ENCODE results near the gene MEMO1.
"Not testable (repeated sequence)": the region's sequence is repeated elsewhere in the genome, so short reads cannot be mapped to it uniquely, and the experiment has no call there.

Gene MEMO1

DNA sequence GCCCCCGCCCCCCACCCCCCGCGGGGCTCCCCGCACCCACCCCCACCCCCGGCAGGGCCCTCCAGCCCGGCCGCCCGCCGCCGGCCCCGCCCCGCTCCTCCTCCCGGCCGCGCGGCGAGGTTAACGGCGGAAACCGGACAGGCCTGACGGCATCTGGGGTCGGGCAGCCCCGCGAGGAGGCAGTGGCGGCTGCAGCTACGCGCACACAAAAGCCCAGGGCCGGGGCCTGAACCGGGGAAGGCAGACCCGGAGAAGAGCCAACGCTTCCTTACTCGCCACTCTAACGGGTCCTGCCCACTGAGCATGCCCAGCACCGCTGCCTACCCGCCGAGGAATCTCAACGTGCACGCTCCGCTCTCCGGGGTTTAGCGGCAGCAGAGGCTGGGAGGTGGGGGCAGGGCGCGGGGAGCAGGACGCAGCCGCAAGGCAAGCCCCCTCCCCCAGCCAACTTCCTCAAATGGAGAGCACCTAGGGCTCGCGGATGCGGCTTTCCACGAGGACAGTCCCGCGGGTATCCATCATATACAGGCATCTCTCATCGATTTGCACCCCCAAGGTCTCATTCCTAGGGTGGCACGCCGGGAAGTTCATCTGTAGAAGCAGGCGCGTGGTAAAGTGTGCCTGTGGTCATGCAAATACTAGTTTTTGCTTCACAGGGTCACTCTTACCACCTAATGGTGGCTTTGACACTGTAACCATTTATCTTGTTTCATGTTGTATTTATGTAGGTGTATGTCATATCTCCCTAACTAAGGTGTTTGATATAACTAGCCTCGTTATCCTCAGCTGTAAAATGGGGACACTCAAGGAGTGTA lies at the start of gene MEMO1:
Gene MEMO1, minus strand, starts transcription at position 339 of the 815 bp plus-strand sequence. CDS start 761 bp downstream, outside the sequence.
- peak; percentile 94 for DNase-seq

GRCh38 chr2:32060266-32060665 lies 49.5 kb upstream of the MEMO1 start:
- no peak for DNase-seq

DNA sequence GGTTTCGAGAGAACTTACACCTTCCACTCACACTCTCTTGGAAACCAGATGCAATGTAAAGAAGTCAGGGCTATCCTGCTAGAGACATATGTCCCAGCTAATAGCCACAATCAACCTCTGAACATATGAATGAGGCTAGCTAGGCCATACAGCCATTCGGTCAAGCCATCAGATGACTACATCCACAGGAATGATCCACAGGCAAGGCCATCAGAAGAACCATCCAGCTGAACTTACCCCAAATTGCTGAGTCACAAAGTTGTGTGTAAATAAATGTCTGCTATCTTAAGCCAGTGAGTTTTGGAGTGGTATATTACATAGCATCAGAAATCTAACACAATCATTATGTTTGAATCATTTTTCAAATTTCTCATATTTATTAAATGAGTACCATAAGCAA lies 47.3 kb upstream of the MEMO1 start:
- DNase-seq = no peak

GRCh38 chr2:32054583-32054982 lies 43.8 kb upstream of the MEMO1 start:
- DNase-seq = not testable (repeated sequence)

GRCh38 chr2:32051836-32052439 lies 41.1 kb upstream of the MEMO1 start:
- DNase-seq = no peak

DNA sequence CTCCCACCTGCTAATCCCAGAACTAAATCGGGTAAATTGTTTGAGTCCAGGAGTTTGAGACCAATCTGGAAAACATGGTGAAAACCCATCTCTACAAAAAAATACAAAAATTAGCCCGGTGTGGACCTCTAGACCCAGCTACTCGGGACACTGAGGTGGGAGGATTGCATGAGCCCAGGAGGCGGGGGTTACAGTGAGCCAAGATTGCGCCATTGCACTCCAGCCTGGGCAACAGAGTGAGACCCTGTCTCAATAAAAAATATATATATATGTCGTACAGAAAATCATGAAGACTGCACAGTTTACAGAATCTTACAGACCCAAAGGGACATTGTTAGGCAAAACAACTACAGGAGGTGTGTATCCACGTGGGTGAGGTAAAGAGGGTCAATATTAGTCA lies 32.8 kb upstream of the MEMO1 start:
- DNase-seq = no peak

- peak; percentile 91 for DNase-seq
Observed at GRCh38 chr2:32039447-32040219, 28.8 kb upstream of the MEMO1 start, which contains the start of gene DPY30. Gene DPY30 (minus strand): TSS chr2:32039805. CDS start chr2:32039456, 349 bp downstream.

DNA sequence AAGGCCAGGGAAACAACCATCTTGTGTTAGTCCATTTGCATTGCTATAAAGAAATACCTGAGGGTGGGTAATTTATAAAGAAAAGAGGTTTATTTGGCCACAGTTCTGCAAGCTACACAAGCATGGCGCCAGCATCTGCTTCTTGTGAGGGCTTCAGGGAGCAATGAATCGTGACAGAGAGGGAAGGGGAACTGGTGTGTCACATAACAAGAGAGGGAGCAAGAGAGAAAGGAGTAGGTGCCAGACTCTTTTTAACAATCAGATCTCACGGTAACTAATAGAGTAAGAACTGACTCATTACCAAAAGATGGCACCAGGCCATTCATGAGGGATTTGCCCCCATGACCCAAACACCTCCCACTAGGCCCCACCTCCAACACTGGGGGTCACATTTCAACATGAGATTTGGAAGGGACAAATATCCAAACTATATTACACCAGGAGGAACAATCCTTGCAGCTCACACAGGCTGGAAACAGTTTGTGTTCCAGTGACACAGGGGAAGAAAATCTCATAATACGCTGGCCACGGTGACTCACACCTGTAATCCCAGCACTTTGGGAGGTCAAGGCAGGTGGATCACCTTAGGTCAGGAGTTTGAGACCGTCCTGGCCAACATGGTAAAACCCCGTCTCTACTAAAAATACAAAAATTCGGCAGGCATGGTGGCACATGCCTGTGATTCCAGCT lies 23.5 kb upstream of the MEMO1 start:
- DNase-seq = peak; percentile 16

GRCh38 chr2:32018789-32019482 lies 8.1 kb upstream of the MEMO1 start:
- not testable (repeated sequence) for DNase-seq

DNA sequence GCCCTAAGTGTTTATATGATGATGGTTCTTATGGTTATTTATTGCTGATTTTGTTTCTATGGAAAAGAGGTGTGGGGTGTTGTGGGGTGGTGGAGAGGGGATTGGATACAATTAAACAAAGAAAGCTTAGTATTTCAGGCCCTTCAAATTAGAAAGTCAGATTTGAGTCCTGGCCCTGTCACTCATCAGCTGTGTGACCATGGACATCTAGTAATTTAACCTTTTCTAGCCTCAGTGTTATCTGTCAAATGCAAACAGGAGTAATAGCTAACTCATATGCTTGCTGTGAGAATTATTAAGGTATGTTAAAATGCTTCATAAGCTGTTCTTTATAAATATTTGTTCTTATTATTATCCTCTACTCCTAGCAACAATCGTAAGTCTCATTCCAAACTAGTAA lies 2.1 kb upstream of the MEMO1 start:
- DNase-seq = no peak

GRCh38 chr2:32011485-32011960 lies 715 bp upstream of the MEMO1 start:
- DNase-seq = peak; percentile 72

DNA sequence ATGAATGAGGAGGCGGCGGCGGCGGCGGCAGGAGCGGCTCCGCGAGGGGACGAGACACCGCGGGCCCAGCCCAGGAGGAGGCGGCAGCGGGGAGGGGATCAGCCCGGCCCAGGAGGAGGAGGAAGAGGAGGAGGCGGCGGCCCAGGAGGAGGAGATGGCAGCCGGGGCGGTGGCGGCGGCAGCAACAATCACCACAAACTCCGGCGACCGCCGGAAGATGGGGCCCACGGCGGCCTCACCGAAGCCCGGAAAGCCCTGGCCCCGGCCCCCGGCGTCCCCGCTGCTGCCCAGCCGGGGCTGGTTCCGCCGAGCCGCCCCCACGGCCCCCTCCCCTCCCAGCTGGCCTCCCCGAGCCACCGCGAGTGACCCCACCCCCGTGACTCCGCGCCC lies 533 bp downstream of the MEMO1 start:
- DNase-seq = peak; percentile 44

DNA sequence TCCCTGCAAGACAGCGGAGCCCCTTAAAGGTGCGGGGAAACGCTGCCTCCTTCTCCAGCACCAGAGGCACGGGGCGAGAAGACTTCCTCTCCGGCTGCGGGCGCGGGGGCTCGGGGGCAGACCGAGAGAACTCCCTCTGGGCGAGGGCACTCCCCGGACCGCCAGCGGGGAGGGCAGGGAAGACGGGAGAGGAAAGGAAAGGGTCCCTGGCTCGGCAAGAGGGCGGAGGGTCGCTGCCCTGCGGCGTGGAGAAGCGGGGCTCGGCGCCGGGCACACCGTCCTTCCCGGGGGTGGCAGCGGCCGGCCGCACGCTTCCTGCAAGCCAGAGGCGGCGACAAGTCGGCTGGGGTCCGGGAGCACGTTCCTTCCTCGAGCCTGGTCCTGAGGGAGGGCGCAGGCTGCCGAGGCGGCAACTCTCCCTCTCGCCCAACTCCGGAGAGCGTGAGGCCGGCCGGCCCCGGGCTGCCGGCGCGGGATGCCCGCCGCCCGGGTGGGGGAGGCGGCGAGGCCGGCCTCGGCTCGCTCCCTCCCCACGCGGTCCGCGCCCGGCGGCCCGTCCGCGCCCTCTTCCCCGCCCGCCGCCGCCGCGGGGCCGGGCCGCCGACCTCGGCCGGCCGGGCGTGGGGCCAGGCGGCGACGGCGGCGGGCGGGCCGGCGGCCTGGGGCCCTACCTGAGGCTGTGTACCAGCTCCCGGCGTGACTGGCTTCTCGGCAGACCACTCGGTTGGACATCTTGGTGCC lies 1.1 kb downstream of the MEMO1 start:
- DNase-seq = no peak

DNA sequence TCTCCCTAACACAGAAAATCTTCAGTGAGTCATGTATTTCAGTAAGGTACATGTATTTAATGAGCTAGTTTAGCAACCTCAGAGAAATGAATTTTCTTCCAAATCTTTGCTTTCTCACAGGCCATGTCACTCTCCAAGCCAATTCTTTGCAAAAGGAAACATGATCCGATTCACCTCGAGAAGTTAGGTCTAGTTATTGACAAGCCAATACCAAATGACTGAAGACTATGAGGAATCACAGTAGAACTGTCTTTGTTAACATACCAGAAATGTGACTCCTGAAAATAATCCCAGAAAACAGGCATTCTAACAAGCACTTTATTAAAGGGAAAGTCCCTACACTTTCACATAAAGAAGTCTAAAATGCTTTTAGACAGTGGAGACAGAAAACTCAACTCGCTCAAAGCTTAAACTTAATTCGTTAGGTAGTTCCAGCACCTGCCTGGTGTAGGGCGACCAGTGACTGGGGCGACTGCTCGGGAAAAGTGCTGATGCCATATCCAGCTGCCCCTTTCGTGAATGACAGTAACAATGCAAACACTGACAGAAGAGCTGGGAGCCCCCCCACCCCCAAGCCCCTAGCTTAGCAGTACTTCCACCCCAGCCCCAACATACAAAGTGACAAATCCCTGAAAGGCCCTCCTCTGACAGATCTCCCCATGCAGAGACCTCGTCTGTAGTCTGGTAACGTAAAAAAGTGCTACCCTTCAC lies 1.8 kb downstream of the MEMO1 start:
- no peak for DNase-seq

DNA sequence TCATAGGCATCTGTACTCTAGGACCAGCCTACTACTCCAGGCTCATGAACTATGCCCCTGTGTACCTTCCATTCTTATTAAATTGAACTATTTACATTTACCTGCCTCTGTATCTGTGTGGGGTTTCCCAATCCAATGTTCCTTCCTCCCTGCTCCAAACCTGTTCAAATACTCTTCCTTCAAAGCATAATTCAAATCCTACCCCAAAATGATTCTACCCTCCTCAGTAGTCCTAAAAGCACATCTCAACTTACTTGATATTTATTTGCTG lies 3.8 kb downstream of the MEMO1 start:
- no peak for DNase-seq

DNA sequence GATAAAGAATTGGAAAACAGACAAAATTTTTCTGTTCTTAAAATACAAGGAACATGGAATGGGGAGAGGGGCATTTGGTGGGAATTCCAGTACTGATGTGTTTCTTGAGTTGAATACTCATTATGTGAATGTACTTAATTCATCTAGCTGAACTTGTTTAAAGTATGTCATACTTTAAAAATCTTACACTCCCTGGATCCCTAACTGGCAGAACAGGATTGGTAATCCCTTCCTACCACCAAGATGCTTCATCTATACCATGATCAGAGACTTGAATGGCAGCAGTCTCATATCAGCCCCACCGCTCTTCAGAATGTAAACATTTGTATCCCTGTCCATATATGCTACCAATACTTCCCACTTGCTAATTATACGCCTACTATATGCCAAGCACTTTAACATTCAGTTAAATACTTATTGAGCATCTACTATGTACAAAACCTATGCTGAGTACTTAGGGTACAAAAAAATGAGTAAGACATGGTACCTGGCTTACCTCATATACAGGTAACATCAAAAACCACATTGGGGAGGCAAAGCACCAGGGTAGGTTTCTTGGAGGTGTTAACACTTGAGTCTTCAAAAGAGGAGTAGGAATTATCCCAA lies 5.3 kb downstream of the MEMO1 start:
- DNase-seq = no peak

DNA sequence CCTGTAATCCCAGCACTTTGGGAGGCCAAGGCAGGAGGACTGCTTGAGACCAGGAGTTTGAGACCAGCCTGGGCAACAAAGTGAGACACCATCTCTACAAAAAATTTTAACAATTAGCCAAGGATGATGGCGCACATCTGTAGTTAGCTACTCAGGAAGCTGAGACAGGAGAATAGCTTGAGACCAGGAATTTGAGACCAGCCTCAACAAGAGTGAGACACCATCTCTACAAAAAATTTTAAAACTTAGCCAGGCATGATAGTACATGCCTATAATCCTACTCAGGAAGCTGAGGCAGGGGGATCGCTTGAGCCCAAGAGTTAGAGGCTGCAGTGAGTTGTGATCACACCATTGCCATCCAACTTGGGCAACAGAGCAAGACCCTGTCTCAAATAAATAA lies 7.0 kb downstream of the MEMO1 start:
- DNase-seq = no peak

DNA sequence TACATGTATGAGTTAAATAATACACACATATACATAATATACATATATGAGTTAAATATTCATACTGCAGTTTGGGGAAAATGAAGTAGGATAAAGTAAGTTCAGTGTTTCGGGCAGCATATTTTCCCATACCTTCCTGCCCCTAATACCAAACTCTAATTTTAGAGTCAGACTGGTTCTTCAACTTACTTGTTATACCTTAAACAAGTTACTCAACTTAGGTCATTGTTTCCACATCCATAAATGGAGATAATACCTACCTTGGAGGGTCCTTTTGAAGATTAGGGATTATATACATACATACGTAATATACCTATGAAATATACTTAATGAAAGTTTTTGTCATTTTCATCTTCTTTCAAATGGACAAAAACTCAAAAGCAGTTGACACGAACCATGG lies 8.4 kb downstream of the MEMO1 start:
- DNase-seq = no peak

DNA sequence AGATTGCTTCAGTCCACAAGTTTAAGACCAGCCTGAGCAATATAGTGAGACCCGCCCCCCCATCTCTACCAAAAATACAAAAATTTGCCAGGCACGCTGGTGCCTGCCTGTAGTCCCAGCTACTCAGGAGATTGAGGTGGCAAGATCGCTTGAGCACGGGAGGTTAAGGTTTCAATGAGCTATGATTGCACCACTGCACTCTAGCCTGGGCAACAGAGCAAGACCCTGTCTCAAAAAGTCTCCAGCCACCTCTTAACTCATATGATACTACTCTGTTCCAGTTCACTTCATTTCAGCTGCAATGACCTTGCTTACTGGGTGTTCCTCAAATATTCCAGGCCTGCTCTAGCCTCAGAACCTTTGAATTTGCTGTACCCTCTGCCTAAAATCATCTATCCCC lies 11.4 kb downstream of the MEMO1 start:
- no peak for DNase-seq

GRCh38 chr2:31998731-31999383 lies 12.0 kb downstream of the MEMO1 start:
- DNase-seq = peak; percentile 80
